ENCODE measurements around the gene PRKN.

- TF ChIP-seq, protein P1, sequence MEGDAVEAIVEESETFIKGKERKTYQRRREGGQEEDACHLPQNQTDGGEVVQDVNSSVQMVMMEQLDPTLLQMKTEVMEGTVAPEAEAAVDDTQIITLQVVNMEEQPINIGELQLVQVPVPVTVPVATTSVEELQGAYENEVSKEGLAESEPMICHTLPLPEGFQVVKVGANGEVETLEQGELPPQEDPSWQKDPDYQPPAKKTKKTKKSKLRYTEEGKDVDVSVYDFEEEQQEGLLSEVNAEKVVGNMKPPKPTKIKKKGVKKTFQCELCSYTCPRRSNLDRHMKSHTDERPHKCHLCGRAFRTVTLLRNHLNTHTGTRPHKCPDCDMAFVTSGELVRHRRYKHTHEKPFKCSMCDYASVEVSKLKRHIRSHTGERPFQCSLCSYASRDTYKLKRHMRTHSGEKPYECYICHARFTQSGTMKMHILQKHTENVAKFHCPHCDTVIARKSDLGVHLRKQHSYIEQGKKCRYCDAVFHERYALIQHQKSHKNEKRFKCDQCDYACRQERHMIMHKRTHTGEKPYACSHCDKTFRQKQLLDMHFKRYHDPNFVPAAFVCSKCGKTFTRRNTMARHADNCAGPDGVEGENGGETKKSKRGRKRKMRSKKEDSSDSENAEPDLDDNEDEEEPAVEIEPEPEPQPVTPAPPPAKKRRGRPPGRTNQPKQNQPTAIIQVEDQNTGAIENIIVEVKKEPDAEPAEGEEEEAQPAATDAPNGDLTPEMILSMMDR (IDR thresholded peaks at IDR 0.05), result no peak
- no peak for TF ChIP-seq EZH2 (IDR thresholded peaks at IDR 0.05)
These were observed 1312.2 kb downstream of the PRKN start for GRCh38 chr6:161415302-161415855.

Measured in neural progenitor cell (in vitro differentiated cells).